HG02938 (cell line): ENCODE measurements around the gene C14orf132.

Experiments used
- ATAC-seq: cut with Tn5 transposase; IDR thresholded peaks from one replicate; pipeline ENCODE4 v1.9.1; 2021; ENCODE audit warnings: mild to moderate bottlenecking, moderate library complexity; ENCODE audit not compliant: unreplicated experiment

The C14orf132 gene

GRCh38 chr14:96039633-96040311 is 610 bp downstream of the C14orf132 start:
- no peak for ATAC-seq

- no peak for ATAC-seq
These were observed 1.7 kb downstream of the C14orf132 start for GRCh38 chr14:96040828-96041371.

GRCh38 chr14:96042248-96042930 is 3.2 kb downstream of the C14orf132 start:
- no peak for ATAC-seq

GRCh38 chr14:96046630-96047029 is 7.5 kb downstream of the C14orf132 start:
- no peak for ATAC-seq

- no peak for ATAC-seq
These were observed 7.9 kb downstream of the C14orf132 start for GRCh38 chr14:96047101-96047500.

GRCh38 chr14:96049932-96050331 is 10.8 kb downstream of the C14orf132 start:
- no peak for ATAC-seq

GRCh38 chr14:96050482-96050881 is 11.3 kb downstream of the C14orf132 start:
- ATAC-seq, result no peak

- ATAC-seq, result no peak
These were observed 12.1 kb downstream of the C14orf132 start for GRCh38 chr14:96051231-96051630.

- ATAC-seq, result no peak
These were observed 12.7 kb downstream of the C14orf132 start for GRCh38 chr14:96051642-96052540.

- ATAC-seq, result no peak
These were observed 13.5 kb downstream of the C14orf132 start for GRCh38 chr14:96052541-96053247.

GRCh38 chr14:96053248-96053599 is 14.1 kb downstream of the C14orf132 start:
- ATAC-seq, result no peak

GRCh38 chr14:96053600-96054381 is 14.6 kb downstream of the C14orf132 start:
- no peak for ATAC-seq

GRCh38 chr14:96054661-96055060 is 15.5 kb downstream of the C14orf132 start:
- ATAC-seq, result no peak

- ATAC-seq, result no peak
These were observed 16.0 kb downstream of the C14orf132 start for GRCh38 chr14:96055065-96055752.

- ATAC-seq, result no peak
These were observed 16.8 kb downstream of the C14orf132 start for GRCh38 chr14:96055753-96056508.

- ATAC-seq, result no peak
These were observed 17.6 kb downstream of the C14orf132 start for GRCh38 chr14:96056509-96057422.

GRCh38 chr14:96057738-96058137 is 18.6 kb downstream of the C14orf132 start:
- ATAC-seq, result no peak
